ENCODE measurements around the gene HSPA1B.

Gene HSPA1B

DNA sequence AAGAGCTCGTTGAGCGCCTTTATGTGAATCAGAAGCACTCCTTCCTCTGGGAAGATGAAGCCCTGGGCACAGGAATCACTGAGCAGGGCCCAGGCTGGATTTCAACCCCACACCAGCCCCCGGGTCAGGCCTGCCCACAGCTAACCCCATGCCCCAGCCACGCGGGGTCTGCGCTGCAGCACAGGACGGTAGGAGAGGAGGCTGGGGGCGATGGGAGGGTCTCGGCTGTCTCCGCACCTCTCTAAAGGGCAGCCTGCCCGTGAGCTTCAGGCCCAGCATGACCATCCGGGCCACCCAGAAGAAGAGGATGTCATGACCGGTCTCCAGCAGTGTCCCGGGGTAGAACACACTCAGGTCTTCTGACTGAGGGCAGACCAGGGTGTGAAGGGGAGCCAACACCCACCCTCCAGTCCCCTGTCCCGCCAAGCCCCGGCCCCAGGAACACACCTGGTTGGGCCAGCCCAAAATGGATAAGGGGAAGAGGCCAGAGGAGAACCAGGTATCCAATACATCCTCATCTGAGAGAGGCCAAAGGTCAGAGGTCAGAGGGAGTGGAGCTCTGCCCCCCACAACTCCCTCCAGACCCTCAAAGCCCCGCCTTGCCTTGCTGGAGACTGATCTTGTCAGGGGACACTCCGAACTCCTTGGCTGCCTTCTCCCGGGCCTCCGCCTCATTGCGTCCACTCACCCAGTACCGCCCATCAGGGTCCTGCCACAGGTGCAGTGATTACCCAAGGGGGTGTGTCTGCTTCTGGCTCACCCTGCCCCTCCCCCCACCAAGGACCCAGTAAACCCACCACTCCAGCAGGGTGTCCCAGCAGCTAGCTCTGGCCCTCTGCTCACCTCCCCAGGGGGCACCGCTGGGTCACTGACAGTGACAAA lies 46.1 kb upstream of the HSPA1B start:
- no peak for DNase-seq (ENCODE audit: low spot score)
- in situ Hi-C loops (cut with MboI; ENCODE audit: low pct_unique_long_range_greater_than_20kb, low sequenced_read_pairs, unreplicated experiment), result no loop called here
- TF ChIP-seq, protein P1, sequence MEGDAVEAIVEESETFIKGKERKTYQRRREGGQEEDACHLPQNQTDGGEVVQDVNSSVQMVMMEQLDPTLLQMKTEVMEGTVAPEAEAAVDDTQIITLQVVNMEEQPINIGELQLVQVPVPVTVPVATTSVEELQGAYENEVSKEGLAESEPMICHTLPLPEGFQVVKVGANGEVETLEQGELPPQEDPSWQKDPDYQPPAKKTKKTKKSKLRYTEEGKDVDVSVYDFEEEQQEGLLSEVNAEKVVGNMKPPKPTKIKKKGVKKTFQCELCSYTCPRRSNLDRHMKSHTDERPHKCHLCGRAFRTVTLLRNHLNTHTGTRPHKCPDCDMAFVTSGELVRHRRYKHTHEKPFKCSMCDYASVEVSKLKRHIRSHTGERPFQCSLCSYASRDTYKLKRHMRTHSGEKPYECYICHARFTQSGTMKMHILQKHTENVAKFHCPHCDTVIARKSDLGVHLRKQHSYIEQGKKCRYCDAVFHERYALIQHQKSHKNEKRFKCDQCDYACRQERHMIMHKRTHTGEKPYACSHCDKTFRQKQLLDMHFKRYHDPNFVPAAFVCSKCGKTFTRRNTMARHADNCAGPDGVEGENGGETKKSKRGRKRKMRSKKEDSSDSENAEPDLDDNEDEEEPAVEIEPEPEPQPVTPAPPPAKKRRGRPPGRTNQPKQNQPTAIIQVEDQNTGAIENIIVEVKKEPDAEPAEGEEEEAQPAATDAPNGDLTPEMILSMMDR (IDR thresholded peaks at IDR 0.05; ENCODE audit: extremely low read depth, insufficient read depth, missing control alignments), result no peak

DNA sequence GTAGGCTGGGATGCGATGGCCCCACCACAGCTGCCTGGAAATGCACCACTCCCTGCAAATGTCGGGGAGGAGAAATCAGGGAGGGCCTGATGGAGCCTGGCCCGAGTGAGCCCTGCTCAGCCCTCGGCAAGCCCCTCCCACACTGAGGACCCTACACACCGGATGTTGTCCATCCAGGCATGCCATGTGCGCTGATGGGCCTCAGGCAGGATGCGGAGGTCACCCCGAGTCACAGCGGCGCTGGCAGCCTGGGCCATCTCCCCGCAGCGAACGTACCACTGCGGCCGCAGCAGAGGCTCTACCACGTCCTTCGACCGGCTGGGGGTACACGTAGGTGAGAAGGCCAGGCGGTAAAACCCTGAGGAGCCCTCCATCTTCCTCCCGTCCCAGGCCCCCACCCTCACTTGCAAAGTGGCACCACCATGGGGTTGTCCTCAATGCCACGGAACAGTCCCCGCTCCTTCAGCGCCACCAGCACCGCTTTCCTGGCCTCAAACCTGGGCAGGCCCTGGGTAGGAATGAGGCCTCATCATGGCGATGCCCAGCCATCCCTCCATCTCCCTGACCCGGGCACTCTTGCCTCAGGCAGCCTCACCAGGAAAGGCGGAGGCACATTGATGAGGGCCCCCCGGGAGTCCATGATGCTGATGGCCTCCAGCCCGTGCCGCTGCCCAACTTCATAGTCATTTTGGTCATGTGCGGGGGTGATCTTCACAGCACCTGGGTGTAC lies 45.2 kb upstream of the HSPA1B start:
- in situ Hi-C loops (cut with MboI; ENCODE audit: low pct_unique_long_range_greater_than_20kb, low sequenced_read_pairs, unreplicated experiment), result no loop called here
- TF ChIP-seq, protein P1 (IDR thresholded peaks at IDR 0.05; ENCODE audit: extremely low read depth, insufficient read depth, missing control alignments), result no peak
- DNase-seq (ENCODE audit: low spot score), result no peak

DNA sequence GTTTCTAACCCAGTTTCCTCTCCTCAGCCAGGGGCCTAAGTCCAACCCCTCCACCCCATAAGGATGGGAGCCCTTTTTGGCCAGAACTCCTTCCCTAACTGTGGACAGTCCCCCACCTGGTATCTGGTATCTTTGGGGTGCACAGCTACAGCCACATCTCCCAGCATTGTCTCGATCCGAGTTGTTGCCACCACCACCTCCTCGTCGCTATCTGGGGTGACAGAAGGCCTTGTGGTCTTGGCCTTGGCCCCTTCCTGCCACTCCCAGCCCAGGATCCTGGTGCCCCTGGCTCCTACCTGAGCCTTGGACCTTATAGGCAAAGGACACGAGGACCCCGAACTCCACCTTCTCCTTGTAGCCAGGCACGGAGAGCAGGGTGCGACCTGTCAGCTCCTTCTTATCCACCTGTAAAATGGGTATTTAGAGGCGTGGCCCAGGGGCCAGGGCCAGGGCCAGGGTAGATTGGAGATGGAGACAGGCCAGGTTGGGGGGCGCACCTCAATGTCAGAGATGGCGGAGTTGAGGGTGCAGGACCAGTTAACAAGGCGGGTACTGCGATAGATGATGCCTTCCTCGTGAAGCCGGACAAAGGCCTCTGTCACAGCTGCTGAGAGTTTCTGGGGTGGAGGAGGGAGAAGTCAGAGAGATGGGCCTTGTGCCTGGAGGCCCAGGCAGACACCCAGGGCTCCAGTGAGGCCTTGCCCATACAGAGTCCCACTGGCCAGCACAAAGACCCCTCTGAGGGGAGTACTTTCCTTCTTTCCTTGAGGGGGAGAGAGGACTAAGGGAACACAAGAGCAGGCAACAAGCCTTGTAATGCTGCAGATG lies 43.2 kb upstream of the HSPA1B start:
- TF ChIP-seq, protein P1 (IDR thresholded peaks at IDR 0.05; ENCODE audit: extremely low read depth, insufficient read depth, missing control alignments), result no peak
- DNase-seq (ENCODE audit: low spot score), result no peak
- in situ Hi-C loops (cut with MboI; ENCODE audit: low pct_unique_long_range_greater_than_20kb, low sequenced_read_pairs, unreplicated experiment), result no loop called here

DNA sequence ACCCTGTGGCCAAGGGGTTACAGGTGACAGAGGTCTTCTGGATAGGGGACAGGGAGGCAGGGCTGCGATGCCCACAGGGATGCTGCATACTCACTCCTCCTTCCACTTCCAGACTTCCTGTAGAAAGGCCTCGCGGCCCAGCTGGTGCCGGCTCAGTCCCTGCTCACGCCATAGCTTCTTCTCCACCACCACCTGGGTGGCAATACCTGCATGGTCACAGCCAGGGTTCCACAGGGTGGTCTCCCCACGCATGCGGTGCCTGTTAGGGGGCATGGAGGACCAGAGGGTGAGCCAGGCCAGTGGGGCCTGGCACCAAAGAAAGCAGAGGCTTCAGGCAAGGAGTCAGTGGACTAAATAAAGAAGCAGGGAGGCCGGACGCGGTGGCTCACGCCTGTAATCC lies 42.1 kb upstream of the HSPA1B start:
- DNase-seq (ENCODE audit: low spot score), result no peak
- in situ Hi-C loops (cut with MboI; ENCODE audit: low pct_unique_long_range_greater_than_20kb, low sequenced_read_pairs, unreplicated experiment), result no loop called here
- TF ChIP-seq, protein P1 (IDR thresholded peaks at IDR 0.05; ENCODE audit: extremely low read depth, insufficient read depth, missing control alignments), result no peak

DNA sequence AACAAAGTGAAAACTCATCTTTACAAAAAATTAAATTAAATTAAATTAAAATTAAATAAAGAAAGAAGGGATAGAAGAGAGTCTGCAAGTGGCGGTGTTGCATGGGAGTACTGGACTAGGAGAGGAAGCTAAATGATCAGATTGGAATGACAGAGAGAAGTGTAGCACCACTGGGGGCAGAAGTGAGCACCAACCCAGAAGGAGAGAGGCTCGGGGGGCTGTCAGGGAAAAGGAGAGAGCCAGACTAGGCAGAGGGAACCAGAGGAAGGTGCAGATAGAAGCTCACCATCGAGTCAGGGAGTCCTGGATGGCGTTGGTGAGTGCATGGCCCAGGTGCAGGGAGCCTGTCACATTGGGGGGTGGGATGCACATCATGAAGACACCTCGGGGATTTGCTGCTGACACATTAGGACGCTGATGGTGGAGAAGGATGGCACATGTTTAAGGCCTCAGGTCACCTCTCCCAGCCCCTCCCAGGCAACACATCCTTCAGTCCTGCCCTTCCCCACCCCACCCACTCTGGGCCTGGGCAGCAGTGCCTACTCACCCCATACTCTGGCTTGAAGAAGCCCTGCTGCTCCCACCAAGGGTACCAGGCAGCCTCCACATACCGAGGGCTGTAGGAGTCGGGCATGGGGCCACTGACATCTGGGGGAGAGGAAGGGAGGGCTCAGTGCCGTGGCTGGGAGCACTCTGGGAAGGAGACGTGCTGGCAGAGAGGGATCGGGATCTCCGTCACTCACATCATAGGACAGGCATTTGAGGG lies 36.0 kb upstream of the HSPA1B start:
- DNase-seq (ENCODE audit: low spot score), result peak; percentile 65
- TF ChIP-seq, protein P1 (IDR thresholded peaks at IDR 0.05; ENCODE audit: extremely low read depth, insufficient read depth, missing control alignments), result peak; percentile 66
- in situ Hi-C loops (cut with MboI; ENCODE audit: low pct_unique_long_range_greater_than_20kb, low sequenced_read_pairs, unreplicated experiment), result no loop called here

DNA sequence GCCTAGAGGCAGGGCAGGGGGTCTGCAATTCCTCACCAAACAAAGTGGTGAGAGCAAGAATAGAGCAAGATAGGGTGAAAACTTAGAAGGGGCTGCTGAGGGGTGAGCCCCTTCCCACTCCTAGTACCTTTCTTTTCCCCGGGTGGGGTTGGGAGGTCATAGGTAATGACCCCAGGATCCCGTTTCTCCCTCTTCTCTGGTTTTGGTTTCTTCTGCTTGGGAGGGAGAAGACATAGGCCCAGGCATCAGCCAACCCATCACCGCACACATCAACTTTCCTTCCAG lies 35.5 kb upstream of the HSPA1B start:
- no peak for DNase-seq (ENCODE audit: low spot score)
- TF ChIP-seq, protein P1 (IDR thresholded peaks at IDR 0.05; ENCODE audit: extremely low read depth, insufficient read depth, missing control alignments), result no peak
- in situ Hi-C loops (cut with MboI; ENCODE audit: low pct_unique_long_range_greater_than_20kb, low sequenced_read_pairs, unreplicated experiment), result no loop called here
